ENCODE results near the gene GNAQ. TPM values are rescaled to one million over a fixed set of nuclear protein-coding genes. Genes with fewer than 3 reads are reported as not detected.

Gene GNAQ
- total RNA-seq, 1 experiment from 2014 or later, result 28.7 TPM

DNA sequence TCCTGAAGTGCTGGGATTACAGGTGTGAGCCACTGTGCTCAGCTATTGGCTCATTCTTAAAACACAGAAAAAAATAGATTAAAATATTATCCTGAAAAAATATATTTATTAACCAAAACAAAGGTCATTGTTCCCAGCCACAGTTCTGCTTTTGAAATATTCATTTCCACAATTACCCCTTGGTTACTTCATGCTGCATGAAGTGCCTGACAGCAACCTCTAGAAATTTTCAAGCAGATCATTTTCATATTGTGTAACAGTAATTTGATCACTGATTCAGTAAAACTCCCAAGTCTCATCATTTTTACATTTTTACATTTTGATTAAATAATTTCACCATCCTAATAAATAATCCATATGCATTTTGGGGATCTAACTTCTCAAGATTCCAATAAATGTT is 18.8 kb upstream of the GNAQ start:
- Histone ChIP-seq H3K4me3 (replicated peaks in 1 of 2; ENCODE audit: low read depth in 1 of 2, low read length in 2 of 2) (no peak overlapping the region), H3K27ac (ENCODE audit: low read depth, low read length) (no peak overlapping the region), H3K27me3 (ENCODE audit: insufficient read depth, low read length) (peaks cover 9% of the 10 kb centered on the region; the same call in 1 of the 2 replicates), H3K9me2 (ENCODE audit: insufficient read depth) (no peaks in the 10 kb centered on the region), H3K79me2 (ENCODE audit: insufficient read depth, low read length) (no peaks in the 10 kb centered on the region), H2AFZ (ENCODE audit: low read depth, low read length, poor library complexity, severe bottlenecking) (no peak overlapping the region), H3K9ac (ENCODE audit: low read length) (no peak overlapping the region), H4K20me1 (ENCODE audit: insufficient read depth) (no peaks in the 10 kb centered on the region), H3K4me2 (ENCODE audit: low read length) (no peak overlapping the region), H3K36me3 (ENCODE audit: control insufficient read depth in 1 of 2, insufficient read depth in 2 of 2, low read length in 2 of 2) (no peaks in the 10 kb centered on the region), H3K9me3 (ENCODE audit: control insufficient read depth in 1 of 2, insufficient read depth in 1 of 2, low read depth in 1 of 2, low read length in 2 of 2) (no peaks in the 10 kb centered on the region), H3K4me1 (ENCODE audit: control insufficient read depth in 1 of 2, insufficient read depth in 2 of 2, low read length in 2 of 2) (no peaks in the 10 kb centered on the region)
- no peak for ATAC-seq
- TF ChIP-seq RAD21 (IDR thresholded peaks at IDR 0.05; ENCODE audit: low read depth) (no peak), EGR1 (IDR thresholded peaks at IDR 0.05; ENCODE audit: low read depth) (no peak), SP1 (IDR thresholded peaks at IDR 0.05; ENCODE audit: low read depth) (no peak), FOSL1 (IDR thresholded peaks at IDR 0.05; ENCODE audit: low read depth) (no peak), JUND (IDR thresholded peaks at IDR 0.05) (no peak), SIN3A (IDR thresholded peaks at IDR 0.05; ENCODE audit: low read depth) (no peak), EZH2 (IDR thresholded peaks at IDR 0.05) (no peak), SRF (IDR thresholded peaks at IDR 0.05; ENCODE audit: low read depth) (no peak), TCF7L2 (IDR thresholded peaks at IDR 0.05; ENCODE audit: borderline replicate concordance, extremely low read depth, insufficient read depth, insufficient read length) (no peak), CBX3 (IDR thresholded peaks at IDR 0.05; ENCODE audit: low read depth) (no peak), YY1 (IDR thresholded peaks at IDR 0.05; ENCODE audit: extremely low read depth, insufficient replicate concordance, low read depth, low read length) (no peak), ZNF274 (IDR thresholded peaks at IDR 0.05; ENCODE audit: low read depth, low read length) (no peak), POLR2A (IDR thresholded peaks at IDR 0.05; ENCODE audit: borderline replicate concordance, extremely low read depth, insufficient read depth, insufficient read length) (no peak), CEBPB (IDR thresholded peaks at IDR 0.05; ENCODE audit: low read depth) (no peak), ZFX (IDR thresholded peaks at IDR 0.05) (no peak), POLR2AphosphoS5 (IDR thresholded peaks at IDR 0.05; ENCODE audit: low read depth, low read length) (no peak)
- TF ChIP-seq, protein P1, sequence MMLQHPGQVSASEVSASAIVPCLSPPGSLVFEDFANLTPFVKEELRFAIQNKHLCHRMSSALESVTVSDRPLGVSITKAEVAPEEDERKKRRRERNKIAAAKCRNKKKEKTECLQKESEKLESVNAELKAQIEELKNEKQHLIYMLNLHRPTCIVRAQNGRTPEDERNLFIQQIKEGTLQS (IDR thresholded peaks at IDR 0.05), result no peak
- TF ChIP-seq, protein P2, sequence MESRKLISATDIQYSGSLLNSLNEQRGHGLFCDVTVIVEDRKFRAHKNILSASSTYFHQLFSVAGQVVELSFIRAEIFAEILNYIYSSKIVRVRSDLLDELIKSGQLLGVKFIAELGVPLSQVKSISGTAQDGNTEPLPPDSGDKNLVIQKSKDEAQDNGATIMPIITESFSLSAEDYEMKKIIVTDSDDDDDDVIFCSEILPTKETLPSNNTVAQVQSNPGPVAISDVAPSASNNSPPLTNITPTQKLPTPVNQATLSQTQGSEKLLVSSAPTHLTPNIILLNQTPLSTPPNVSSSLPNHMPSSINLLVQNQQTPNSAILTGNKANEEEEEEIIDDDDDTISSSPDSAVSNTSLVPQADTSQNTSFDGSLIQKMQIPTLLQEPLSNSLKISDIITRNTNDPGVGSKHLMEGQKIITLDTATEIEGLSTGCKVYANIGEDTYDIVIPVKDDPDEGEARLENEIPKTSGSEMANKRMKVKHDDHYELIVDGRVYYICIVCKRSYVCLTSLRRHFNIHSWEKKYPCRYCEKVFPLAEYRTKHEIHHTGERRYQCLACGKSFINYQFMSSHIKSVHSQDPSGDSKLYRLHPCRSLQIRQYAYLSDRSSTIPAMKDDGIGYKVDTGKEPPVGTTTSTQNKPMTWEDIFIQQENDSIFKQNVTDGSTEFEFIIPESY (IDR thresholded peaks at IDR 0.05; ENCODE audit: extremely low read depth, insufficient replicate concordance, low read length), result no peak
- TF ChIP-seq, protein P3, sequence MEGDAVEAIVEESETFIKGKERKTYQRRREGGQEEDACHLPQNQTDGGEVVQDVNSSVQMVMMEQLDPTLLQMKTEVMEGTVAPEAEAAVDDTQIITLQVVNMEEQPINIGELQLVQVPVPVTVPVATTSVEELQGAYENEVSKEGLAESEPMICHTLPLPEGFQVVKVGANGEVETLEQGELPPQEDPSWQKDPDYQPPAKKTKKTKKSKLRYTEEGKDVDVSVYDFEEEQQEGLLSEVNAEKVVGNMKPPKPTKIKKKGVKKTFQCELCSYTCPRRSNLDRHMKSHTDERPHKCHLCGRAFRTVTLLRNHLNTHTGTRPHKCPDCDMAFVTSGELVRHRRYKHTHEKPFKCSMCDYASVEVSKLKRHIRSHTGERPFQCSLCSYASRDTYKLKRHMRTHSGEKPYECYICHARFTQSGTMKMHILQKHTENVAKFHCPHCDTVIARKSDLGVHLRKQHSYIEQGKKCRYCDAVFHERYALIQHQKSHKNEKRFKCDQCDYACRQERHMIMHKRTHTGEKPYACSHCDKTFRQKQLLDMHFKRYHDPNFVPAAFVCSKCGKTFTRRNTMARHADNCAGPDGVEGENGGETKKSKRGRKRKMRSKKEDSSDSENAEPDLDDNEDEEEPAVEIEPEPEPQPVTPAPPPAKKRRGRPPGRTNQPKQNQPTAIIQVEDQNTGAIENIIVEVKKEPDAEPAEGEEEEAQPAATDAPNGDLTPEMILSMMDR (IDR thresholded peaks at IDR 0.05 in 2 of 3, conservative IDR thresholded peaks at IDR 0.05 in 1 of 3; ENCODE audit: borderline replicate concordance in 1 of 3, insufficient read depth in 1 of 3, low read depth in 2 of 3, low read length in 2 of 3), result no peak
- no TSS peak for BruUV-seq (replicated peaks)
- DNase-seq (ENCODE audit: low read depth, low spot score), result no peak
- intact Hi-C loops (cut with micrococcal nuclease), result no loop called here
- ChIA-PET POLR2A (no interaction called here), RAD21 (ENCODE audit: low non-redundant PET in 1 of 2, low total read pairs in 2 of 2, uncharacterized antibody in 2 of 2, unreplicated experiment in 2 of 2) (no interaction called here), CTCF (interaction anchor here (1.2 kb wide), 1 partner anchor 15 kb away, joined by 6 read pairs; no protein-coding TSS in a partner anchor)
